Measurements from ENCODE around the gene MINDY4. TPM values are rescaled to one million over a fixed set of nuclear protein-coding genes. Genes with fewer than 3 reads are reported as not detected.

MINDY4 gene
- total and polyA plus RNA-seq, 4 experiments from 2014 or later, result 0.23 to 1.5 (median 1.1) TPM

DNA sequence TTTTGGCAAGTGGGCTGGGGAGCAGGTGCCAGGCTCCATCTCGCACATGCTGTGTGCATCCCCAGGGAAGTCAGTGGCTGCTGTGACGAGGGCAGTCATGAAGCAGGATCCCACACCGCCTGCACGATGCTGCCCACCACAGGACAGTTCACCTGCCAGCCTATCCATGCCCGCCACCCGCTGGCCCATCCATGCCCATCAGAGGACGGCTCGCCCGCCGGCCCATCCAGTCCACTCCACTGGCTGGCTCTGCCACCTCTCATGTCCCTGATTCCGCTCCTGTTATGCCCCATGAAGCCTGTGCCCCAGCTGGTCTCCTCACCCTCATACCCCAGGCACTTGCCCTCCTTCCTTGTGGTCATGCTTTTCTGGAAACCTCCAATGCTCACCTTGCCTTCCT is 37.5 kb upstream of the MINDY4 start:
- Histone ChIP-seq H3K27me3 (ENCODE audit: insufficient read depth, low read length) (no peaks in the 10 kb centered on the region), H3K36me3 (ENCODE audit: insufficient read depth, low read length) (no peaks in the 10 kb centered on the region), H3K27ac (ENCODE audit: low read depth, low read length) (no peak overlapping the region), H3K4me1 (ENCODE audit: insufficient read depth, low read length) (peaks cover 47% of the 10 kb centered on the region), H3K4me3 (ENCODE audit: low read length in 2 of 2) (no peak overlapping the region), H3K9me3 (ENCODE audit: control insufficient read depth in 1 of 2, low read length in 2 of 2) (no peaks in the 10 kb centered on the region)
- H3K27me3 Mint-ChIP-seq, result no peaks in the 10 kb centered on the region
- peaks cover 0 to 3% (median 0%) of the 10 kb centered on the region in 8 donors for H3K9me3 Mint-ChIP-seq
- H3K27ac Mint-ChIP-seq, result no peak overlapping the region
- ChIA-PET POLR2A (ENCODE audit: partially characterized antibody) (no interaction called here), CTCF (ENCODE audit: partially characterized antibody) (interaction anchor here (10.0 kb wide), 1 partner anchor 30 kb away, joined by 341 read pairs; no protein-coding TSS in a partner anchor)
- intact Hi-C loops (cut with micrococcal nuclease), result no loop called here
- no peak overlapping the region for H3K4me3 Mint-ChIP-seq
- H3K4me1 Mint-ChIP-seq, result peaks cover 30 to 46% (median 33%) of the 10 kb centered on the region in 4 donors
- no peak for DNase-seq
- H3K36me3 Mint-ChIP-seq, result no peaks in the 10 kb centered on the region

DNA sequence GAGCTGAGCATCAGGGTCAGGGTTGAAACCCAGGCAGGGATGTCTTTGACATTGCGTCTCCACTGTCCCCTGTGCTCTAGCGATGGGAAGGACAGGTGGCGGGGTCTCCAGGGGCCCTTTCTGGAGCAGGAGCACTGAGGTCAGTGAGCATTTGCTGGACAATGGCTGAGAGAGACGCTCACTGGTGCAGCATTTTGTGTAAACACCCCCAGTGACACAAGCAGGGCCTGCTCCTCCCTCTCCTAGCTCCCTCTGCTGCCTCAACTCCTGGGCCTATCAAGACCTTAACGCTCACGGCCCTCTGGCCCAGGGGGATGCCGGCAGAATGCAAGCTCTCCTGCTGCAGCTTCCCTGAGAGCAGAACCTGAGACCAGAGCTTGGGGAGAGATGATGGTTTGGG is 36.7 kb upstream of the MINDY4 start:
- Histone ChIP-seq H3K9me3 (ENCODE audit: control insufficient read depth in 1 of 2, low read length in 2 of 2) (no peaks in the 10 kb centered on the region), H3K4me3 (ENCODE audit: low read length in 2 of 2) (no peak overlapping the region), H3K4me1 (ENCODE audit: insufficient read depth, low read length) (peaks cover 47% of the 10 kb centered on the region), H3K27ac (ENCODE audit: low read depth, low read length) (no peak overlapping the region), H3K36me3 (ENCODE audit: insufficient read depth, low read length) (no peaks in the 10 kb centered on the region), H3K27me3 (ENCODE audit: insufficient read depth, low read length) (no peaks in the 10 kb centered on the region)
- Mint-ChIP-seq H3K27ac (peak overlapping the region in 2 of 7 donors; percentile 14 to 53), H3K9me3 (peaks cover 0 to 2% (median 0%) of the 10 kb centered on the region in 8 donors), H3K4me1 (peaks cover 29 to 49% (median 32%) of the 10 kb centered on the region in 4 donors), H3K36me3 (no peaks in the 10 kb centered on the region), H3K27me3 (no peaks in the 10 kb centered on the region), H3K4me3 (no peak overlapping the region)
- POLR2A ChIA-PET (ENCODE audit: partially characterized antibody), result interaction anchor here (0.6 kb wide), 1 partner anchor 412 kb away, joined by 6 read pairs; no protein-coding TSS in a partner anchor
- intact Hi-C loops (cut with micrococcal nuclease), result no loop called here
- CTCF ChIA-PET (ENCODE audit: partially characterized antibody), result interaction anchor here (8.9 to 10.0 kb wide), 2 partner anchors 6 to 31 kb away, joined by 240 to 341 read pairs; no protein-coding TSS in a partner anchor
- no peak for DNase-seq

DNA sequence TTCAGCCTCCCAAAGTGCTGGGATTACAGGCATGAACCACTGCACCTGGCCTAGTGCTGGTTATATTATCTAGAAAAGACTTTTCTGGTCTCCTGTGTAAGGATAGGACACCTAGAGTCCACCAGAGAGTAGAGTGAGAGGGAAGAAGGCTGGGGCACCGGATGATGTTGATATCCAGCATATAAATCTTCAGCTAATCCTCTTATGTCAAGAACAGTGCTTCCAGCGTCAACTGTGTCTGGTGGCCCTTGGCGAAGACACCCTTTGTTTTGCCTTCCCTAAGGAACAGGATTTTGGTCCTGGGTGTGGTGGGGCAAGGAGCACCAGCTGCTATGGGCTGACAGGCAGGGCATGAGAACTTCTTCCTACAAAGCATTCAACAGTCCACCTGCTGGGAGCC is 35.6 kb upstream of the MINDY4 start:
- H3K27ac Mint-ChIP-seq, result peak overlapping the region in 1 of 7 donors; percentile 68
- intact Hi-C loops (cut with micrococcal nuclease), result no loop called here
- no peak overlapping the region for H3K4me3 Mint-ChIP-seq
- CTCF ChIA-PET (ENCODE audit: partially characterized antibody), result interaction anchor here (1.2 to 10.0 kb wide), 3 partner anchors 8 to 32 kb away, joined by 3 to 341 read pairs (median 240); no protein-coding TSS in a partner anchor
- Histone ChIP-seq H3K36me3 (ENCODE audit: insufficient read depth, low read length) (no peaks in the 10 kb centered on the region), H3K4me1 (ENCODE audit: insufficient read depth, low read length) (peaks cover 48% of the 10 kb centered on the region), H3K9me3 (ENCODE audit: control insufficient read depth in 1 of 2, low read length in 2 of 2) (no peaks in the 10 kb centered on the region), H3K27me3 (ENCODE audit: insufficient read depth, low read length) (no peaks in the 10 kb centered on the region), H3K27ac (ENCODE audit: low read depth, low read length) (no peak overlapping the region), H3K4me3 (ENCODE audit: low read length in 2 of 2) (no peak overlapping the region)
- peaks cover 28 to 53% (median 31%) of the 10 kb centered on the region in 4 donors for H3K4me1 Mint-ChIP-seq
- peaks cover 0 to 2% (median 0%) of the 10 kb centered on the region in 8 donors for H3K9me3 Mint-ChIP-seq
- no peaks in the 10 kb centered on the region for H3K27me3 Mint-ChIP-seq
- POLR2A ChIA-PET (ENCODE audit: partially characterized antibody), result interaction anchor here (1.0 to 1.6 kb wide), 2 partner anchors 8 to 53 kb away, joined by 4 to 9 read pairs; partner anchors contain the start of gene CRHR2
- no peaks in the 10 kb centered on the region for H3K36me3 Mint-ChIP-seq
- no peak for DNase-seq

DNA sequence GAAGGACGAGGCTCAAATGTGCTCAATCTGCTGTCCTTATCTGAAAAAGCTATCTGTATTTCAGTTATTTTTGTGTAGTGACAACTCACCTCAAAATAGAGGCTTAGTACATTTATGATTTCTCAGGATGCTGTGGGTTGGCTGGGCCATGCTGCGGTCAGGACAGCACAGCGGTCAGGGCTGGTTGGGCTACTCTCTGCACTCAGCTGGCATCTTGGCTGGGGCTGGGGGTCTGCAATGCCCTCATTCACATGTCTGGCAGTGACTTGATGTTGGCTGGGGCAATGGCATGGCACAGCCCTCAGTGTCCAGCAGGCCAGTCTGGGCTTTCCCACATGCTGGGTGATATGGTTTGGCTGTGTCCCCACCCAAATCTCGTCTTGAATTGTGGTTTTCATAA is 34.9 kb upstream of the MINDY4 start:
- no peaks in the 10 kb centered on the region for H3K36me3 Mint-ChIP-seq
- H3K9me3 Mint-ChIP-seq, result peaks cover 0 to 2% (median 0%) of the 10 kb centered on the region in 8 donors
- peaks cover 28 to 51% (median 33%) of the 10 kb centered on the region in 4 donors for H3K4me1 Mint-ChIP-seq
- no peaks in the 10 kb centered on the region for H3K27me3 ChIP-seq (ENCODE audit: insufficient read depth, low read length)
- H3K27ac ChIP-seq (ENCODE audit: low read depth, low read length), result no peak overlapping the region
- no peaks in the 10 kb centered on the region for H3K27me3 Mint-ChIP-seq
- no peak overlapping the region for H3K27ac Mint-ChIP-seq
- intact Hi-C loops (cut with micrococcal nuclease), result no loop called here
- H3K4me3 Mint-ChIP-seq, result no peak overlapping the region
- CTCF ChIA-PET (ENCODE audit: partially characterized antibody), result interaction anchor here (1.2 to 10.0 kb wide), 3 partner anchors 8 to 33 kb away, joined by 3 to 341 read pairs (median 240); no protein-coding TSS in a partner anchor
- H3K36me3 ChIP-seq (ENCODE audit: insufficient read depth, low read length), result no peaks in the 10 kb centered on the region
- POLR2A ChIA-PET (ENCODE audit: partially characterized antibody), result interaction anchor here (1.0 to 5.2 kb wide), 3 partner anchors 9 to 54 kb away, joined by 4 to 38 read pairs (median 9); partner anchors contain the start of gene CRHR2
- no peaks in the 10 kb centered on the region for H3K9me3 ChIP-seq (ENCODE audit: control insufficient read depth in 1 of 2, low read length in 2 of 2)
- no peak for DNase-seq
- H3K4me3 ChIP-seq (ENCODE audit: low read length in 2 of 2), result no peak overlapping the region
- H3K4me1 ChIP-seq (ENCODE audit: insufficient read depth, low read length), result peaks cover 45% of the 10 kb centered on the region

DNA sequence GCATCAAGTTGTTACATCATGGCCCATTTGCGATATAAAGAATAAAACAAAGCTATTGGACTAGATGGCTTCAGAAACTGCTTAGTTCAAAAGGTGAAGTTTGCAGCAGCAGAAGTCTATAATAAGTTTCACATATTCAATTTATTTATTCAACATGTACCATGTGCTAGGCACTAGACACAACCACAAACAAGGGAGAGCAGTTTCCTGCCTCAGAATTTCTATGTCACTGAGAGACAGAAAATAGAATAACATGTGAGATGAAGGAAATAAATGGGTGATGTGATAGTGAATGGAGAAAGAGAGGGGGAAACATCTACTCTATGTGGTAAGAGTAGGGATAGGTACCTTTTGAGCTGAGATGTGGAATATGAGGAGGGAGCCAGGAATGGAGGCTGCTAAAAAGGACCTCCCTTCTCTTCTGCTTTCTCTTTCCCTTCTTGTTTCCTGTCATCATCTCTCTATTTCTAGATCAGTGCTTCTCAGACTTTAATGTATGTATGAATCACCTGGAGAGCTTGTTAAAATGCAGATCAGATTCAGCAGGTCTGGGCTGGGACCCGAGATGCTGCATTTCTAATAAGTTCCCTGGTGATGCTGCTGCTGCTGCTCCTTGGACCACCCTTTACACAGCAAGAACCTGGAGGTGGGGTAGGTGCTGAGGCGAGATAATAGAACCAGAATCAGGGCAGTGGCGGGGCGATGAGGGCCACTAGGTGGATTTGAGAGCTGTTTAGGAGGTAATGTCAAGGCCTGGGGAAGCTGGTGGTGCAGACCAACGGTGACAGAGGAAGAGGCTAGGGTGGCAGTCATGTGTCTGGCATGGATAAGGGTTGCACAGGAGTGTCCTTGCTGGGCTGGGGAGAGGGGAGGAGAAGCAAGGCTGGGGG is 32.9 kb upstream of the MINDY4 start:
- no peaks in the 10 kb centered on the region for H3K27me3 ChIP-seq (ENCODE audit: insufficient read depth, low read length)
- Mint-ChIP-seq H3K4me3 (peak overlapping the region; percentile 7 to 76 (median 71)), H3K9me3 (peaks cover 0 to 2% (median 0%) of the 10 kb centered on the region in 8 donors), H3K36me3 (no peaks in the 10 kb centered on the region), H3K4me1 (peaks cover 25 to 44% (median 32%) of the 10 kb centered on the region in 4 donors), H3K27ac (peak overlapping the region; percentile 91 to 96 (median 92)), H3K27me3 (no peaks in the 10 kb centered on the region)
- intact Hi-C loops (cut with micrococcal nuclease), result loop anchor here (1.0 kb wide), 1 partner anchor 11 kb away; no protein-coding TSS in a partner anchor
- H3K27ac ChIP-seq (ENCODE audit: low read depth, low read length), result peak overlapping the region; percentile 19
- ChIA-PET POLR2A (ENCODE audit: partially characterized antibody) (interaction anchor here (1.0 to 6.4 kb wide), 10 partner anchors 11 to 260 kb away, joined by 3 to 139 read pairs (median 6); partner anchors contain the start of genes GARS1 and NOD1), CTCF (ENCODE audit: partially characterized antibody) (interaction anchor here (0.7 to 10.0 kb wide), 15 partner anchors 10 to 228 kb away, joined by 3 to 341 read pairs (median 17); partner anchors contain the start of genes CRHR2 and INMT)
- H3K9me3 ChIP-seq (ENCODE audit: control insufficient read depth in 1 of 2, low read length in 2 of 2), result no peaks in the 10 kb centered on the region
- no peak overlapping the region for H3K4me3 ChIP-seq (ENCODE audit: low read length in 2 of 2)
- H3K36me3 ChIP-seq (ENCODE audit: insufficient read depth, low read length), result no peaks in the 10 kb centered on the region
- DNase-seq, result peak in 4 of 5 donors; percentile 12 to 27 (median 18)
- peaks cover 43% of the 10 kb centered on the region for H3K4me1 ChIP-seq (ENCODE audit: insufficient read depth, low read length)

DNA sequence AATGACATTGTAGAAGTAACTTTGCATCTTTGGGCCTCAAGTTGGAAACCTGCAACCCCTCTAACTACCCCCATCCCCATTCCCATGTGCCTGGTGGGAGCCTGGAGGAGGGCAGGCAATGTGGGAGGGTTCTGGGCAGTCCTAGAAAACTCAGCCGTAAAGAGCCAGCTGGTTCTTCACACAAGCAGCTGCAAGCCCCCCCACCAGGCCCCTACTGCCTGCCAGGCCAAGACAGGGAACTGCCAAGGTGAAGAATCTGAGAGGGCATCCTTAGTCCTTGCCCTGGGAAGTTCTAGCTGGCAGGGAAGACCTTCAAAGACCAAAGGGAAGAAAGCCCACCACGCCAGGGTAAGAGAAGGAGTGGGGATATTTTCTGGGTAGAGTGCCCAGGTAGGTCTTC is 31.5 kb upstream of the MINDY4 start:
- H3K4me3 ChIP-seq (ENCODE audit: low read length in 2 of 2), result no peak overlapping the region
- Mint-ChIP-seq H3K4me3 (no peak overlapping the region), H3K27me3 (no peaks in the 10 kb centered on the region), H3K36me3 (no peaks in the 10 kb centered on the region), H3K4me1 (peaks cover 33 to 50% (median 40%) of the 10 kb centered on the region in 4 donors), H3K27ac (no peak overlapping the region), H3K9me3 (peaks cover 0 to 2% (median 0%) of the 10 kb centered on the region in 8 donors)
- H3K36me3 ChIP-seq (ENCODE audit: insufficient read depth, low read length), result no peaks in the 10 kb centered on the region
- ChIA-PET CTCF (ENCODE audit: partially characterized antibody) (interaction anchor here (0.7 to 10.0 kb wide), 41 partner anchors 11 to 560 kb away, joined by 3 to 341 read pairs (median 5); partner anchors contain the start of genes CRHR2 and INMT), POLR2A (ENCODE audit: partially characterized antibody) (interaction anchor here (0.6 to 6.4 kb wide), 9 partner anchors 12 to 455 kb away, joined by 3 to 139 read pairs (median 6); partner anchors contain the start of genes CRHR2 and GARS1)
- intact Hi-C loops (cut with micrococcal nuclease), result loop anchor here (1.0 to 5.0 kb wide), 5 partner anchors 37 to 229 kb away; partner anchors contain the start of gene CRHR2
- no peak overlapping the region for H3K27ac ChIP-seq (ENCODE audit: low read depth, low read length)
- H3K4me1 ChIP-seq (ENCODE audit: insufficient read depth, low read length), result peaks cover 53% of the 10 kb centered on the region
- H3K9me3 ChIP-seq (ENCODE audit: control insufficient read depth in 1 of 2, low read length in 2 of 2), result no peaks in the 10 kb centered on the region
- DNase-seq, result no peak
- no peaks in the 10 kb centered on the region for H3K27me3 ChIP-seq (ENCODE audit: insufficient read depth, low read length)
